HTR-8/SVneo (cell line): ENCODE data around the gene PKIG.
A peak's percentile ranks its signal among the peaks of the same experiment; 100 is the strongest.

Experiments used
- DNase-seq: peaks from one replicate; pipeline ENCODE4 v3.0.0; 2011; ENCODE audit warnings: low spot score, mixed read lengths; ENCODE audit not compliant: insufficient read length
- FAIRE-seq: peaks from 2 replicates; lab custom pipeline; 2011; peaks lifted over from hg19 to GRCh38; lab: Jason Lieb, UNC

Gene PKIG

GRCh38 chr20:44633872-44634600, 51.7 kb downstream of the PKIG start:
- DNase-seq (no peak), FAIRE-seq (peak; percentile 83)

GRCh38 chr20:44635877-44636276, 53.5 kb downstream of the PKIG start:
- FAIRE-seq, result peak; percentile 76
- DNase-seq, result no peak

GRCh38 chr20:44637042-44637441, 54.7 kb downstream of the PKIG start:
- DNase-seq, result no peak
- FAIRE-seq, result no peak

- no peak for DNase-seq
- FAIRE-seq, result peak; percentile 83
Observed at GRCh38 chr20:44637522-44638372, 55.4 kb downstream of the PKIG start.

- no peak for FAIRE-seq
- DNase-seq, result no peak
Observed at GRCh38 chr20:44640522-44640921, 58.1 kb downstream of the PKIG start.

GRCh38 chr20:44641325-44641724, 58.9 kb downstream of the PKIG start:
- FAIRE-seq, result no peak
- DNase-seq, result no peak

- DNase-seq, result peak; percentile 97
- FAIRE-seq, result peak; percentile 93
Observed at GRCh38 chr20:44642203-44643153, 60.1 kb downstream of the PKIG start.

- DNase-seq, result no peak
- FAIRE-seq, result no peak
Observed at GRCh38 chr20:44643154-44643519, 60.8 kb downstream of the PKIG start.

GRCh38 chr20:44643596-44644229, 61.3 kb downstream of the PKIG start:
- FAIRE-seq, result peak; percentile 98
- DNase-seq, result peak; percentile 93

GRCh38 chr20:44644230-44644617, 61.8 kb downstream of the PKIG start:
- DNase-seq, result no peak
- no peak for FAIRE-seq

GRCh38 chr20:44644667-44645131, 62.3 kb downstream of the PKIG start:
- no peak for FAIRE-seq
- no peak for DNase-seq

GRCh38 chr20:44646023-44646640, 63.8 kb downstream of the PKIG start:
- no peak for FAIRE-seq
- no peak for DNase-seq

GRCh38 chr20:44646641-44647274, 64.4 kb downstream of the PKIG start:
- FAIRE-seq (peak; percentile 28), DNase-seq (no peak)

- DNase-seq (no peak), FAIRE-seq (peak; percentile 88)
Observed at GRCh38 chr20:44648068-44648467, 65.7 kb downstream of the PKIG start.

GRCh38 chr20:44648579-44648978, 66.2 kb downstream of the PKIG start:
- FAIRE-seq, result no peak

GRCh38 chr20:44649126-44649525, 66.7 kb downstream of the PKIG start:
- peak; percentile 92 for FAIRE-seq
- DNase-seq, result no peak

More at GRCh38 chr20:44648579-44648978, 66.2 kb downstream of the PKIG start:
- DNase-seq, result no peak

GRCh38 chr20:44649976-44650375, 67.6 kb downstream of the PKIG start:
- FAIRE-seq, result no peak

GRCh38 chr20:44650771-44651433, 68.5 kb downstream of the PKIG start:
- DNase-seq (no peak), FAIRE-seq (peak; percentile 90)

More at GRCh38 chr20:44649976-44650375, 67.6 kb downstream of the PKIG start:
- no peak for DNase-seq

GRCh38 chr20:44651434-44651683, 69.0 kb downstream of the PKIG start:
- DNase-seq (no peak), FAIRE-seq (no peak)
